Erythroblast (primary cell): ENCODE measurements around the gene CD86.

Experiments
- GATA1 ChIP-seq: IDR thresholded peaks from 2 replicates; pipeline ENCODE4 v1.6.1; 2011; ENCODE audit warnings: low read depth, mild to moderate bottlenecking, control low read depth, low read length, moderate library complexity
- POLR2A ChIP-seq: IDR thresholded peaks from 2 replicates; pipeline ENCODE4 v1.6.1; 2011; ENCODE audit warnings: mild to moderate bottlenecking, low read length

- TF ChIP-seq GATA1 (no peak), POLR2A (no peak)
These were observed 56.8 kb downstream of the CD86 start for GRCh38 chr3:122111974-122112373.
